HG03103 (cell line): ENCODE results near the gene CAPN7.
"Not testable (repeated sequence)": the region's sequence is repeated elsewhere in the genome, so short reads cannot be mapped to it uniquely, and the experiment has no call there.

Source experiments
- ATAC-seq: cut with Tn5 transposase; IDR thresholded peaks from one replicate; pipeline ENCODE4 v1.9.1; 2021; ENCODE audit warnings: low read depth; ENCODE audit not compliant: unreplicated experiment

CAPN7 gene

DNA sequence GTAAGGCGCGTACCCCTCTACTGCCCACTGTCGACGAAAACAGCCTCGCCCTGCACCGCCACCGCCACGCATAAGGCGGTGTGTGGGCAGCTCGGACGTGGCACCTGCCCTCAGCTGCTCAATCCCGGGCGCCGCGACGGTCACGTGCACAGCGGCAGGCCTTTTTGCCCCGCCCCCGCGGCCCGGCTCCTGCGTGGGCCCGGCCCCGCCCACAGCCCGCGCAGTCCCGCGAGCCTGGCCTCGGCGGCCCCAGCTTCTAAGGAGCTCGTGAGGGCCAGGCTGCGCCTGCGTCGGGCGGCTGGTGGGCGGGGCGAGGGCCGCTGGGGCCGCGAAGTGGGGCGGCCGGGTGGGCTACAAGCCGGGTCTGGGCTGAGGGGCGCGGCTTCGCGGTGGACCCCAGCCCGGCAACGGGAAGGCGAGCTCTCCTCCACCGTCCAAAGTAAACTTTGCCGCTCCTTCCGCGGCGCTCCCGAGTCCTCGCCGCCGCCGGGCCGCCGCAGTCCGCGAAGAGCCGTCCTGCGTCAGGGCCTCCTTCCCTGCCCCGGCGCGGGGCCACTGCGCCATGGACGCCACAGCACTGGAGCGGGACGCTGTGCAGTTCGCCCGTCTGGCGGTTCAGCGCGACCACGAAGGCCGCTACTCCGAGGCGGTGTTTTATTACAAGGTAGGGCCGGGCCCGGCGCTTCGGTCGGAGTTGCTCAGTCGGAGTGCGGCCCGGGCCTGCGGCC is at the start of gene CAPN7:
Gene CAPN7 (plus strand): TSS at position 313 of the 728 bp plus-strand sequence. CDS start 250 bp downstream, at position 563.
- peak; percentile 78 for ATAC-seq

GRCh38 chr3:15157441-15157840 is 48.6 kb upstream of the CAPN7 start:
- ATAC-seq = no peak

- ATAC-seq = no peak
Observed at GRCh38 chr3:15159501-15160136, 46.4 kb upstream of the CAPN7 start.

- ATAC-seq = no peak
Observed at GRCh38 chr3:15160662-15161061, 45.4 kb upstream of the CAPN7 start.

DNA sequence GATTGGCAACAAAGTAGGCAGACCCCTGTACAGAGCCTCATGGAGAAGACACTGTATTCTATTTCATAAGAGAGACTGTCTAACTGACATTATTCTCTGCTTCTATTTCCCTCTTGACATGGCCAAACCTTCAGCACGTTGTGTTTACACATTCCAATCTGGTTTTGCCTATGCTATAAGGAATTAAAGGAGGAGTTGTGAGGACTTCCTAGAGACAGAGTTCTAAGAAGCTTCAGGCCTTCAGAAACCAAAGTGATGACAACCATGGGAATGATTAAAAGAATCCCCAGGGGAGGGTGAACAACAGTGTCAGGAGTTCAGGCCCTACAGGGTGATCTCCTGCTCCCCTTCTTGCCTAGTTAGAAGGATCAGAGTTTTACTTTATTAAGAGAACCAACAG is 44.9 kb upstream of the CAPN7 start:
- ATAC-seq = no peak

GRCh38 chr3:15163656-15164055 is 42.4 kb upstream of the CAPN7 start:
- ATAC-seq = not testable (repeated sequence)

- ATAC-seq = no peak
Observed at GRCh38 chr3:15164340-15164739, 41.7 kb upstream of the CAPN7 start.

- ATAC-seq = no peak
Observed at GRCh38 chr3:15165061-15165460, 41.0 kb upstream of the CAPN7 start.

GRCh38 chr3:15166391-15166790 is 39.7 kb upstream of the CAPN7 start:
- ATAC-seq = not testable (repeated sequence)

DNA sequence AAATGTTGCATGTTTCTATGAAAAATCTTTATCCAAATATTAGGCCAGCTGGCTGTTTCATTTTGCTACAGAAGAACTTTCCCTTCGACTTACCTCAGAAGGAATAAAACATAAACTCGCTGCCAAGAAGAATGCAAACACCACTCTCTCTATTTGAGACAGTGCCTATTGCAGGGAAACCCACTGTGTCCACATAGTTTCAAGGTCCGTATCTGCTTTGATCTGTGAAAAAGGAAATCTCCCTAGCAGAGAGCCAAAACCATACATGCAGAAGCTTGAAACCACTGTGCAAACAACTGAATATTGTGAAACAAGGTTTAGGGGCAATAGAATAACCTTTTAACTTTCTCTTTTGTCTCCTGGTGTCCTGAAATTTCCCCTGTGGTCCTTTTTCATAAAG is 35.0 kb upstream of the CAPN7 start:
- ATAC-seq = no peak

- no peak for ATAC-seq
Observed at GRCh38 chr3:15172806-15173205, 33.2 kb upstream of the CAPN7 start.

- ATAC-seq = no peak
Observed at GRCh38 chr3:15174953-15175352, 31.1 kb upstream of the CAPN7 start.

DNA sequence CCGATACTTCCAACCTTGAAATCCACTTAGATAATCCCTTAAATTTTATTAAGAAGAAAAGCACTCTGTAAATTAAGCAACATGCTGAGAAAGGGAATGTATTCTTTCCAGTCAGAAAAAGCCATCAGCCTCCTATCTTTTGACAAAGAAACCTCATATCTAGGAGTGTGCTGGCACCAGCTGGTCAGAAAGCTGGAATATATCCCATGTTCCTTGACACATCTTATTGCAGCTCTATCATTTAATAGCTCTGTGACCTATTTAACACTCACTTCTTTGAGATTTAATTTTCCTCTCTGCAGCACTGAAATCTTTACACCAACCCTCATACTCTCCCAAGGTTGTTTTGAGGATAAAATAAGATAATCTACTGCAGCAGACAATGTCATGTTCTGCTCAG is 30.4 kb upstream of the CAPN7 start:
- no peak for ATAC-seq

DNA sequence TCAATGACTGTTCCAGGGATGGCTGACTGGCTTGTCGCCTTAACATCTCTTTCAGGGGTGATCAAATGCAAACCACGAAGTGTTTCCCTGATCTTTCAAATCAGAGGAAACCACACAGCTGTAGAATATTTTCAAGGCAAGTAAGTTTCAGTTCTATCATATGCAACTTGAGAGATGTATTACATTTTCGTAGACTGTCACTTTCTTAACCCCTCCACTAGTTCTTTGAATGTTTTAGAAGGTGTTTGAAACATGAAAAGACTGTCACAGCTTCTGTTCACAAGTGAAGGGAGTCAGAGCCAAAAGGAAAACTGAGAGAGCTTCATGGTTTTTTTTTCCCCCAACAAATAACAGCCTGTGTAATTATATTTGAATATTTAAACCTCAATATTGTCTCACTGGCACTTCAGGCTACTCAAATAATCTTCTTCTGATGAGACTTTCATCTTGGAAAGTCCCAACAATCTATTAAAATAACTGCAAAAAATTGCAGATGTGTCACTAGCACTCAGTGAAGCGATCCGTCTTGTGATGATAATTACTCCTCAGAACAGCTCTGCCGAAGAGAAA is 25.9 kb upstream of the CAPN7 start:
- no peak for ATAC-seq

DNA sequence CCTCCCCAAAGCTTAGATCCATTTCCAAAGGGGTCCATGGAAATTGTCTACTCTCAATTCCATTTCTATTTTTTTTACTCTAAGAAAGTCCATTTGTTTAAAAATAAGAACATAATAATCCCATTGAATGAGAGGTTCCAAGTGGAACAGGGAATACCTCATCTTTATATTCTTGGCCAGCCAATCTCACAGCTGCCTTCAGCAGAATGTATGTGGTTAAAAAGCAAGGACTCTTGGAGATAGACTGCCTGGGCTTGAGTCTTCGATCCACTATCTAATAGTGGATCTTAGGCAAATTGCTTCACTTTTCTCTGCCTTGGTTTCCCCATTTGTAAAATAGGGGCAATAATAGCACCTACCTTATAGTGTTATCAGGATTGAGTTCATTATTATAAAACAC is 24.5 kb upstream of the CAPN7 start:
- ATAC-seq = no peak

- no peak for ATAC-seq
Observed at GRCh38 chr3:15181963-15182362, 24.1 kb upstream of the CAPN7 start.

GRCh38 chr3:15183011-15183410 is 23.0 kb upstream of the CAPN7 start:
- no peak for ATAC-seq

GRCh38 chr3:15185404-15185803 is 20.6 kb upstream of the CAPN7 start:
- no peak for ATAC-seq

GRCh38 chr3:15186101-15186476 is 20.0 kb upstream of the CAPN7 start:
- ATAC-seq = no peak

DNA sequence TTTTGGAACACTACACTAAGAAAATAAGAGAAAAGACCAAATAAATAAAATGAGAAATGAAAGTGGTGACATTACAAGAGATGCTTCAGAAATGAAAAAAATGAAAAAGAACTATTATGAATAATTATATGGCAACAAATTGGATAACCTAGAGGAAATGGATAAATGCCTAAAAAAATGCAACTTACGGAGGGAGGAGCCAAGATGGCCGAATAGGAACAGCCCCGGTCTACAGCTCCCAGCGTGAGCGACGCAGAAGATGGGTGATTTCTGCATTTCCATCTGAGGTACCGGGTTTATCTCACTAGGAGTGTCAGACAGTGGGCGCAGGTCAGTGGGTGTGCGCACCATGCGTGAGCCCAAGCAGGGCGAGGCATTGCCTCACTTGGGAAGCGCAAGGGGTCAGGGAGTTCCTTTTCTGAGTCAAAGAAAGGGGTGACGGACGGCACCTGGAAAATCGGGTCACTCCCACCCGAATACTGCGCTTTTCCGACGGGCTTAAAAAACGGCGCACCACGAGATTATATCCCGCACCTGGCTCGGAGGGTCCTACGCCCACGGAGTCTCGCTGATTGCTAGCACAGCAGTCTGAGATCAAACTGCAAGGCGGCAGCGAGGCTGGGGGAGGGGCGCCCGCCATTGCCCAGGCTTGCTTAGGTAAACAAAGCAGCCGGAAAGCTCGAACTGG is 19.4 kb upstream of the CAPN7 start:
- ATAC-seq = not testable (repeated sequence)

DNA sequence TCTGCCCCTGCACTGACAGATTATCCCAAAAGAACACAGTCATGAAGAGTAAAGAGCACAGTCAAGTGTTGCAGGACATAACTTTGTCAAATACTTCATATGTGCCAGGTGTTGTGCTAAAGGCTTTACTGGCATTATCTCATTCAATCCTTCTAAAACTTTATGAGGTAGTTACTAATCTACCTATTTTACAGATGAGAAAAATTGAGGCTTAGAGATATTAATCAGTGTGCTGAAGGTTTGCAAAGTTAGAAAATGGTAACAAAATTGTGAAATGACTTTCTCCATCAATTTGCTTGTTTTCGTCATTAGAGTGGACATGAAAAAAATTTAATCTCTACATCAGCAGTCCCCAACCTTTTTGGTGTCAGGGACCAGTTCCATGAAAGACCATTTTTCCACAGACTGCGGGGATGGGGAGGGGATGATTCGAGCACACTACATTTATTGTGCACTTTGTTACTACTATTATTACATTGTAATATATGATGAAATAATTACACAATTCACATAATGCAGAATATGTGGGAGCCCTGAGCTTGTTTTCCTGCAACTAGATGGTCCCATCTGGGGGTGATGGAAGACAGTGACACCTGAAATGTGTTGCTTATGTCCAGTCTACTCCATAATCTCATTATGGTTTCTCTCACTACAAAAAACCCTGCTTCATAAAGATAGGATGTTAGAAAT is 8.6 kb upstream of the CAPN7 start:
- ATAC-seq = no peak
